HepG2 (cell line): ENCODE measurements around the gene AIP. TPM values are rescaled to one million over a fixed set of nuclear protein-coding genes. Genes with fewer than 3 reads are reported as not detected.

Source experiments
- ATF1 ChIP-seq: IDR thresholded peaks from 2 replicates; pipeline ENCODE4 v1.6.1; 2016; ENCODE audit warnings: mild to moderate bottlenecking, control low read depth
- CC2D1A ChIP-seq: sonication (generic); formaldehyde crosslinking; IDR thresholded peaks from 2 replicates; pipeline ENCODE4 v1.8.1; 2023; ENCODE audit warnings: mild to moderate bottlenecking, missing genetic modification reagents
- CHD4 ChIP-seq: fragments of 200-600 bp; sonication (generic); IDR thresholded peaks from 2 replicates; pipeline ENCODE4 v1.7.0; 2017; ENCODE audit warnings: mild to moderate bottlenecking, low read length, borderline replicate concordance
- HDAC6 ChIP-seq: fragments of 200-600 bp; sonication (generic); IDR thresholded peaks from 2 replicates; pipeline ENCODE4 v1.7.0; 2017; ENCODE audit warnings: mild to moderate bottlenecking, antibody characterized with exemption, low read length, low read depth
- SAFB2 ChIP-seq: sonication (generic); formaldehyde crosslinking; IDR thresholded peaks from 2 replicates; pipeline ENCODE4 v1.5.1; 2020; ENCODE audit warnings: missing genetic modification reagents, low read depth, mild to moderate bottlenecking, borderline replicate concordance
- SMARCC2 ChIP-seq: fragments of 450-650 bp; IDR thresholded peaks from 2 replicates; pipeline ENCODE4 v1.6.1; 2017; ENCODE audit warnings: antibody characterized with exemption, mild to moderate bottlenecking
- TBP ChIP-seq: sonication (generic); formaldehyde crosslinking; IDR thresholded peaks from 2 replicates; pipeline ENCODE4 v1.5.0; 2020; ENCODE audit warnings: missing genetic modification reagents
- YY1 ChIP-seq: IDR thresholded peaks from 2 replicates; pipeline ENCODE4 v1.6.1; 2011; ENCODE audit warnings: low read length, low read depth, moderate library complexity, mild to moderate bottlenecking; ENCODE audit not compliant: insufficient read depth, insufficient replicate concordance
- ZBTB42 ChIP-seq: sonication (generic); formaldehyde crosslinking; IDR thresholded peaks from 2 replicates; pipeline ENCODE4 v1.5.0; 2020; ENCODE audit warnings: mild to moderate bottlenecking, missing genetic modification reagents
- ZBTB7A ChIP-seq: sonication (generic); formaldehyde crosslinking; IDR thresholded peaks from 2 replicates; pipeline ENCODE4 v1.8.0; 2022; ENCODE audit warnings: mild to moderate bottlenecking, missing genetic modification reagents
- ZFP36L1 ChIP-seq: sonication (generic); formaldehyde crosslinking; IDR thresholded peaks from 2 replicates; pipeline ENCODE4 v1.8.0; 2022; ENCODE audit warnings: mild to moderate bottlenecking, missing genetic modification reagents, moderate library complexity
- ZNF18 ChIP-seq: sonication (generic); formaldehyde crosslinking; IDR thresholded peaks from 2 replicates; pipeline ENCODE4 v1.8.0; 2022; ENCODE audit warnings: mild to moderate bottlenecking, missing genetic modification reagents; ENCODE audit not compliant: insufficient replicate concordance
- ZNF430 ChIP-seq: sonication (generic); formaldehyde crosslinking; IDR thresholded peaks from 2 replicates; pipeline ENCODE4 v1.9.0; 2021; ENCODE audit warnings: mild to moderate bottlenecking, missing genetic modification reagents
- ZNF644 ChIP-seq: IDR thresholded peaks from 2 replicates; pipeline ENCODE4 v1.6.1; 2016; ENCODE audit warnings: low read depth
- ZNF672 ChIP-seq: sonication (generic); formaldehyde crosslinking; IDR thresholded peaks from 2 replicates; pipeline ENCODE4 v1.8.1; 2022; ENCODE audit warnings: missing genetic modification reagents
- ZNF770 ChIP-seq: sonication (generic); formaldehyde crosslinking; IDR thresholded peaks from 2 replicates; pipeline ENCODE4 v1.5.0; 2020; ENCODE audit warnings: mild to moderate bottlenecking, missing genetic modification reagents
- ZNF777 ChIP-seq: sonication (generic); formaldehyde crosslinking; IDR thresholded peaks from 2 replicates; pipeline ENCODE4 v1.4.0; 2020; ENCODE audit warnings: missing genetic modification reagents
- ZSCAN12 ChIP-seq: sonication (generic); formaldehyde crosslinking; IDR thresholded peaks from 2 replicates; pipeline ENCODE4 v1.9.0; 2021; ENCODE audit warnings: mild to moderate bottlenecking, missing genetic modification reagents
- polyA plus RNA-seq, 8 experiments: library from polyadenylated mRNA; depleted of rRNA in 3 of 8; stranded (reverse) in 7 of 8; unstranded in 1 of 8; fragments of >200 nt; fragmentation: Illumina TruSeq in 4 of 8; extraction: Trizol in 4 of 8; gene quantifications; 2 replicates each; pipeline versions ENCODE4 v1.2.1 to v1.2.3, GENCODE V29; 2011 to 2016; ENCODE audit warnings: low read depth in 4 of 8, missing spikeins in 1 of 8, mixed read lengths in 1 of 8; ENCODE audit not compliant: insufficient read depth in 1 of 8
- total RNA-seq, 5 experiments: library from RNA; depleted of rRNA; stranded (reverse); fragments of >200 nt; fragmentation: Illumina TruSeq; extraction: Trizol; gene quantifications; 2 replicates each; pipeline ENCODE4 v1.2.3, GENCODE V29; 2016; ENCODE audit warnings: low read depth in 1 of 5
- TF ChIP-seq, protein P1 (sequence below): sonication (generic); formaldehyde crosslinking; IDR thresholded peaks from 2 replicates; pipeline ENCODE4 v1.4.0; 2020; ENCODE audit warnings: missing genetic modification reagents
- TF ChIP-seq, protein P2 (sequence below): sonication (generic); formaldehyde crosslinking; IDR thresholded peaks from 2 replicates; pipeline ENCODE4 v1.4.0; 2020; ENCODE audit warnings: missing genetic modification reagents

Gene AIP
- total and polyA plus RNA-seq, 2 of the 13 experiments (the other 11 are each of a cell fraction or from before 2014, with no cell fraction given) = 51.8 to 110 TPM

DNA sequence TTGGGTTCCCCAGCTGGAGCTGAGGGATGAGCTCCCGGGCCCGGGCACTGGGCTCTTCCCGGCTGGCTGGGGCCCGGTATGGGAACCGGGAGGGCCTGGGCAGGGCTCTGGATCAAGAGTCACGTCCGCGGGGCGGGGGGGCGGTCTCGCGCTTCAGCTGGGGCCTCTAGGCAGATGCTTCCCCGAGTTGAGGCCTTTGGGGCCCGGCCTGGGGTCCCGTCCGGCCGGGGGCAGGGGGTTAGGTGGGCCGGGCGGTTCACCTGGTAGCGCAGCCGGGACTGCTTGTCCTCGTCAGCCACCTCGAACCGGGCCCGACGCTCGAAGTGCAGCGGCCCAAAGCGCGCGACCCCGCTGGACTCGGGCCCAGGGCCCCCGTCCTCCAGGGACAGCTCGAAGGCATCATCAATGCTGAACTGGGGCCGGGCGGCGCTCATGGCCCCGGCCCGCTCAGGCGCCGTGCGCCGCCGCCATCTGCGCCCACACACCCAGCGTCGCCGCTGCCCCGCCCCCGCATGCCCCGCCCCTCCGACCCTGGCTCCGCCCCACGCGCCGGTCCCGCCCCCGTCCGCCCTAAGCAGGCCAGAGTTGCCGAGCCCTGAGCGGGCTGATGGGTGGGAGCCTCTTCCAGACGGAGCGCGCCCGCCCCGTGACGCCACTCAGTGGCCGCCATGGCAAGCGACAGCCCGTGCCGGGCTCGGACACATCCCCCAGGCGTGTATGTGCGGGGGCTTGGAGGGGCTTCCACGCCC is 13.9 kb upstream of the AIP start, which contains the start of gene TMEM134 (continued):
- TF ChIP-seq, protein P1, sequence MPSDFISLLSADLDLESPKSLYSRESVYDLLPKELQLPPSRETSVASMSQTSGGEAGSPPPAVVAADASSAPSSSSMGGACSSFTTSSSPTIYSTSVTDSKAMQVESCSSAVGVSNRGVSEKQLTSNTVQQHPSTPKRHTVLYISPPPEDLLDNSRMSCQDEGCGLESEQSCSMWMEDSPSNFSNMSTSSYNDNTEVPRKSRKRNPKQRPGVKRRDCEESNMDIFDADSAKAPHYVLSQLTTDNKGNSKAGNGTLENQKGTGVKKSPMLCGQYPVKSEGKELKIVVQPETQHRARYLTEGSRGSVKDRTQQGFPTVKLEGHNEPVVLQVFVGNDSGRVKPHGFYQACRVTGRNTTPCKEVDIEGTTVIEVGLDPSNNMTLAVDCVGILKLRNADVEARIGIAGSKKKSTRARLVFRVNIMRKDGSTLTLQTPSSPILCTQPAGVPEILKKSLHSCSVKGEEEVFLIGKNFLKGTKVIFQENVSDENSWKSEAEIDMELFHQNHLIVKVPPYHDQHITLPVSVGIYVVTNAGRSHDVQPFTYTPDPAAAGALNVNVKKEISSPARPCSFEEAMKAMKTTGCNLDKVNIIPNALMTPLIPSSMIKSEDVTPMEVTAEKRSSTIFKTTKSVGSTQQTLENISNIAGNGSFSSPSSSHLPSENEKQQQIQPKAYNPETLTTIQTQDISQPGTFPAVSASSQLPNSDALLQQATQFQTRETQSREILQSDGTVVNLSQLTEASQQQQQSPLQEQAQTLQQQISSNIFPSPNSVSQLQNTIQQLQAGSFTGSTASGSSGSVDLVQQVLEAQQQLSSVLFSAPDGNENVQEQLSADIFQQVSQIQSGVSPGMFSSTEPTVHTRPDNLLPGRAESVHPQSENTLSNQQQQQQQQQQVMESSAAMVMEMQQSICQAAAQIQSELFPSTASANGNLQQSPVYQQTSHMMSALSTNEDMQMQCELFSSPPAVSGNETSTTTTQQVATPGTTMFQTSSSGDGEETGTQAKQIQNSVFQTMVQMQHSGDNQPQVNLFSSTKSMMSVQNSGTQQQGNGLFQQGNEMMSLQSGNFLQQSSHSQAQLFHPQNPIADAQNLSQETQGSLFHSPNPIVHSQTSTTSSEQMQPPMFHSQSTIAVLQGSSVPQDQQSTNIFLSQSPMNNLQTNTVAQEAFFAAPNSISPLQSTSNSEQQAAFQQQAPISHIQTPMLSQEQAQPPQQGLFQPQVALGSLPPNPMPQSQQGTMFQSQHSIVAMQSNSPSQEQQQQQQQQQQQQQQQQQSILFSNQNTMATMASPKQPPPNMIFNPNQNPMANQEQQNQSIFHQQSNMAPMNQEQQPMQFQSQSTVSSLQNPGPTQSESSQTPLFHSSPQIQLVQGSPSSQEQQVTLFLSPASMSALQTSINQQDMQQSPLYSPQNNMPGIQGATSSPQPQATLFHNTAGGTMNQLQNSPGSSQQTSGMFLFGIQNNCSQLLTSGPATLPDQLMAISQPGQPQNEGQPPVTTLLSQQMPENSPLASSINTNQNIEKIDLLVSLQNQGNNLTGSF (CRISPR knock-in tag) = no peak
- no peak for TF ChIP-seq HDAC6
- no peak for TF ChIP-seq ATF1 (CRISPR knock-in tag)
- TF ChIP-seq ZBTB42 (CRISPR knock-in tag) = no peak
- peak; percentile 83; the same call in 1 of the 2 replicates for TF ChIP-seq ZFP36L1
- TF ChIP-seq TBP (CRISPR knock-in tag) = no peak
- TF ChIP-seq CC2D1A (CRISPR knock-in tag) = no peak
- peak; percentile 92 for TF ChIP-seq YY1
- TF ChIP-seq ZBTB7A (CRISPR knock-in tag) = peak; percentile 94
- peak; percentile 73; the same call in 1 of the 2 replicates for TF ChIP-seq SAFB2 (CRISPR knock-in tag)
- no peak for TF ChIP-seq SMARCC2
- TF ChIP-seq ZNF672 (CRISPR knock-in tag) = no peak
- no peak for TF ChIP-seq ZNF18 (CRISPR knock-in tag)
- TF ChIP-seq, protein P2, sequence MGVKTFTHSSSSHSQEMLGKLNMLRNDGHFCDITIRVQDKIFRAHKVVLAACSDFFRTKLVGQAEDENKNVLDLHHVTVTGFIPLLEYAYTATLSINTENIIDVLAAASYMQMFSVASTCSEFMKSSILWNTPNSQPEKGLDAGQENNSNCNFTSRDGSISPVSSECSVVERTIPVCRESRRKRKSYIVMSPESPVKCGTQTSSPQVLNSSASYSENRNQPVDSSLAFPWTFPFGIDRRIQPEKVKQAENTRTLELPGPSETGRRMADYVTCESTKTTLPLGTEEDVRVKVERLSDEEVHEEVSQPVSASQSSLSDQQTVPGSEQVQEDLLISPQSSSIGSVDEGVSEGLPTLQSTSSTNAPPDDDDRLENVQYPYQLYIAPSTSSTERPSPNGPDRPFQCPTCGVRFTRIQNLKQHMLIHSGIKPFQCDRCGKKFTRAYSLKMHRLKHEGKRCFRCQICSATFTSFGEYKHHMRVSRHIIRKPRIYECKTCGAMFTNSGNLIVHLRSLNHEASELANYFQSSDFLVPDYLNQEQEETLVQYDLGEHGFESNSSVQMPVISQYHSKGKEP (CRISPR knock-in tag) = no peak
- TF ChIP-seq CHD4 = no peak
- TF ChIP-seq ZNF644 (CRISPR knock-in tag) = no peak
- peak; percentile 68 for TF ChIP-seq ZNF430
- TF ChIP-seq ZNF777 (CRISPR knock-in tag) = peak; percentile 39; the same call in 1 of the 2 replicates
- no peak for TF ChIP-seq ZNF770 (CRISPR knock-in tag)
- no peak for TF ChIP-seq ZSCAN12
